K562 (cell line): ENCODE results near the gene CBX3. TPM values are rescaled to one million over a fixed set of nuclear protein-coding genes. Genes with fewer than 3 reads are reported as not detected.

Experiments
- BCL6 ChIP-seq: fragments of 250-450 bp; sonication (Bioruptor Pico); IDR thresholded peaks from 2 replicates; pipeline ENCODE4 v1.4.0; 2020
- CTCFL ChIP-seq: IDR thresholded peaks from 2 replicates; pipeline ENCODE4 v1.6.1; 2011; ENCODE audit warnings: borderline replicate concordance, low read depth, mild to moderate bottlenecking, moderate library complexity, low read length; ENCODE audit not compliant: insufficient read depth, poor library complexity, severe bottlenecking
- KDM1A ChIP-seq, 2 experiments: fragments of 450-650 bp; IDR thresholded peaks; 2 replicates each; pipeline ENCODE4 v1.6.1; 2016; ENCODE audit warnings: mild to moderate bottlenecking in 2 of 2
- MEF2A ChIP-seq: IDR thresholded peaks from 2 replicates; pipeline ENCODE4 v1.6.1; 2011; ENCODE audit warnings: low read depth, mild to moderate bottlenecking, low read length, moderate library complexity; ENCODE audit not compliant: control insufficient read depth
- PRPF4 ChIP-seq: fragments of 200-400 bp; formaldehyde crosslinking; IDR thresholded peaks from one replicate; pipeline ENCODE4 v1.6.1; 2017; ENCODE audit warnings: low read length, low read depth, mild to moderate bottlenecking; ENCODE audit not compliant: insufficient read depth, poor library complexity, severe bottlenecking
- STAT6 ChIP-seq: sonication (generic); formaldehyde crosslinking; IDR thresholded peaks from 2 replicates; pipeline ENCODE4 v1.8.1; 2023; ENCODE audit warnings: mild to moderate bottlenecking, missing genetic modification reagents
- TAL1 ChIP-seq: fragments of 450-650 bp; IDR thresholded peaks from 2 replicates; pipeline ENCODE4 v1.6.1; 2016; ENCODE audit warnings: mild to moderate bottlenecking
- TARDBP ChIP-seq: fragments of 450-650 bp; IDR thresholded peaks from 2 replicates; pipeline ENCODE4 v1.6.1; 2016
- ZNF436 ChIP-seq: fragments of 250-450, 450-650 bp; sonication (Bioruptor Pico); formaldehyde crosslinking; IDR thresholded peaks from 2 replicates; pipeline ENCODE4 v1.7.0; 2020; ENCODE audit warnings: mild to moderate bottlenecking
- ZNF780A ChIP-seq: fragments of 250-450 bp; sonication (Bioruptor Pico); IDR thresholded peaks from 2 replicates; pipeline ENCODE4 v1.5.0; 2021; ENCODE audit warnings: mild to moderate bottlenecking
- ZNF79 ChIP-seq: fragments of 250-450 bp; sonication (Bioruptor Pico); IDR thresholded peaks from 2 replicates; pipeline ENCODE4 v1.4.0; 2020; ENCODE audit warnings: low read depth, mild to moderate bottlenecking, moderate library complexity
- polyA plus RNA-seq, 8 experiments: library from polyadenylated mRNA; depleted of rRNA in 4 of 8; stranded (reverse) in 5 of 8; unstranded in 3 of 8; fragments of >200 nt; fragmentation: Nextera tagmentation in 2 of 8; fragmentation: Illumina TruSeq in 1 of 8; extraction: Ambion mirVana in 2 of 8; extraction: Trizol in 1 of 8; gene quantifications; 2 replicates each; pipeline versions ENCODE4 v1.2.1 to v1.2.3, GENCODE V29; 2011 to 2014; ENCODE audit warnings: inconsistent platforms in 1 of 8, missing spikeins in 1 of 8
- total RNA-seq, 7 experiments: library from RNA; depleted of rRNA in 6 of 7; stranded (reverse); fragments of >200 nt in 6 of 7; fragmentation: Illumina TruSeq in 2 of 7; extraction: Trizol in 2 of 7; gene quantifications; 2 replicates each; pipeline versions ENCODE4 v1.2.1 to v1.2.3, GENCODE V29; 2011 to 2021; ENCODE audit warnings: low replicate concordance in 1 of 7

The CBX3 gene
- total and polyA plus RNA-seq, 9 of the 15 experiments (the other 6 are each of a cell fraction or from before 2014, with no cell fraction given): 198 to 413 (median 328) TPM

- TF ChIP-seq CTCFL: no peak
- TF ChIP-seq STAT6 (CRISPR knock-in tag): no peak
- TF ChIP-seq TAL1: no peak
- no peak for TF ChIP-seq BCL6 (CRISPR knock-in tag)
- TF ChIP-seq ZNF79 (CRISPR knock-in tag): no peak
- no peak for TF ChIP-seq ZNF436 (CRISPR knock-in tag)
- no peak for TF ChIP-seq TARDBP
- no peak for TF ChIP-seq MEF2A
- no peak for TF ChIP-seq ZNF780A (CRISPR knock-in tag)
- no peak for TF ChIP-seq PRPF4
- no peak for TF ChIP-seq KDM1A (IDR thresholded peaks at IDR 0.05)
These were observed 22.1 kb upstream of the CBX3 start (continued) for GRCh38 chr7:26179422-26179821.
